Measurements from ENCODE around the gene GLIPR2. TPM values are rescaled to one million over a fixed set of nuclear protein-coding genes. Genes with fewer than 3 reads are reported as not detected.

Gene GLIPR2
- total and polyA plus RNA-seq, 2 experiments from 2014 or later: 5.1 to 5.7 TPM

- H4K20me1 ChIP-seq (replicated peaks; ENCODE audit: insufficient read depth): peaks cover 25% of the 10 kb centered on the region
- H3K79me2 ChIP-seq (replicated peaks; ENCODE audit: insufficient read depth): peaks cover 48% of the 10 kb centered on the region
- peak within 1 kb of the TSS; percentile 91 for H3K27ac Mint-ChIP-seq
- peaks cover 19% of the 10 kb centered on the region for H3K36me3 Mint-ChIP-seq (ENCODE audit: low read depth)
- H3F3A ChIP-seq (replicated peaks; ENCODE audit: low read depth): no peaks in the 10 kb centered on the region
- H3K4me2 ChIP-seq: peak within 1 kb of the TSS; percentile 100
- H3K4me1 Mint-ChIP-seq: peaks cover 31% of the 10 kb centered on the region
- H3K4me3 Mint-ChIP-seq: peak within 1 kb of the TSS; percentile 94
- H3K4me1 ChIP-seq (ENCODE audit: insufficient read depth): peaks cover 23% of the 10 kb centered on the region
- peak within 1 kb of the TSS; percentile 77 for H3K27ac ChIP-seq (ENCODE audit: low read depth)
- H3K27me3 ChIP-seq (ENCODE audit: insufficient read depth): no peaks in the 10 kb centered on the region
- no peaks in the 10 kb centered on the region; the same call in 2 of the 3 replicates for H3K9me3 Mint-ChIP-seq
- peak within 1 kb of the TSS; percentile 6; the same call in 1 of the 2 replicates for H2AFZ ChIP-seq
- peak within 1 kb of the TSS; percentile 98 for H3K4me3 ChIP-seq
- peak; percentile 96 for ATAC-seq
- TF ChIP-seq, protein P1, sequence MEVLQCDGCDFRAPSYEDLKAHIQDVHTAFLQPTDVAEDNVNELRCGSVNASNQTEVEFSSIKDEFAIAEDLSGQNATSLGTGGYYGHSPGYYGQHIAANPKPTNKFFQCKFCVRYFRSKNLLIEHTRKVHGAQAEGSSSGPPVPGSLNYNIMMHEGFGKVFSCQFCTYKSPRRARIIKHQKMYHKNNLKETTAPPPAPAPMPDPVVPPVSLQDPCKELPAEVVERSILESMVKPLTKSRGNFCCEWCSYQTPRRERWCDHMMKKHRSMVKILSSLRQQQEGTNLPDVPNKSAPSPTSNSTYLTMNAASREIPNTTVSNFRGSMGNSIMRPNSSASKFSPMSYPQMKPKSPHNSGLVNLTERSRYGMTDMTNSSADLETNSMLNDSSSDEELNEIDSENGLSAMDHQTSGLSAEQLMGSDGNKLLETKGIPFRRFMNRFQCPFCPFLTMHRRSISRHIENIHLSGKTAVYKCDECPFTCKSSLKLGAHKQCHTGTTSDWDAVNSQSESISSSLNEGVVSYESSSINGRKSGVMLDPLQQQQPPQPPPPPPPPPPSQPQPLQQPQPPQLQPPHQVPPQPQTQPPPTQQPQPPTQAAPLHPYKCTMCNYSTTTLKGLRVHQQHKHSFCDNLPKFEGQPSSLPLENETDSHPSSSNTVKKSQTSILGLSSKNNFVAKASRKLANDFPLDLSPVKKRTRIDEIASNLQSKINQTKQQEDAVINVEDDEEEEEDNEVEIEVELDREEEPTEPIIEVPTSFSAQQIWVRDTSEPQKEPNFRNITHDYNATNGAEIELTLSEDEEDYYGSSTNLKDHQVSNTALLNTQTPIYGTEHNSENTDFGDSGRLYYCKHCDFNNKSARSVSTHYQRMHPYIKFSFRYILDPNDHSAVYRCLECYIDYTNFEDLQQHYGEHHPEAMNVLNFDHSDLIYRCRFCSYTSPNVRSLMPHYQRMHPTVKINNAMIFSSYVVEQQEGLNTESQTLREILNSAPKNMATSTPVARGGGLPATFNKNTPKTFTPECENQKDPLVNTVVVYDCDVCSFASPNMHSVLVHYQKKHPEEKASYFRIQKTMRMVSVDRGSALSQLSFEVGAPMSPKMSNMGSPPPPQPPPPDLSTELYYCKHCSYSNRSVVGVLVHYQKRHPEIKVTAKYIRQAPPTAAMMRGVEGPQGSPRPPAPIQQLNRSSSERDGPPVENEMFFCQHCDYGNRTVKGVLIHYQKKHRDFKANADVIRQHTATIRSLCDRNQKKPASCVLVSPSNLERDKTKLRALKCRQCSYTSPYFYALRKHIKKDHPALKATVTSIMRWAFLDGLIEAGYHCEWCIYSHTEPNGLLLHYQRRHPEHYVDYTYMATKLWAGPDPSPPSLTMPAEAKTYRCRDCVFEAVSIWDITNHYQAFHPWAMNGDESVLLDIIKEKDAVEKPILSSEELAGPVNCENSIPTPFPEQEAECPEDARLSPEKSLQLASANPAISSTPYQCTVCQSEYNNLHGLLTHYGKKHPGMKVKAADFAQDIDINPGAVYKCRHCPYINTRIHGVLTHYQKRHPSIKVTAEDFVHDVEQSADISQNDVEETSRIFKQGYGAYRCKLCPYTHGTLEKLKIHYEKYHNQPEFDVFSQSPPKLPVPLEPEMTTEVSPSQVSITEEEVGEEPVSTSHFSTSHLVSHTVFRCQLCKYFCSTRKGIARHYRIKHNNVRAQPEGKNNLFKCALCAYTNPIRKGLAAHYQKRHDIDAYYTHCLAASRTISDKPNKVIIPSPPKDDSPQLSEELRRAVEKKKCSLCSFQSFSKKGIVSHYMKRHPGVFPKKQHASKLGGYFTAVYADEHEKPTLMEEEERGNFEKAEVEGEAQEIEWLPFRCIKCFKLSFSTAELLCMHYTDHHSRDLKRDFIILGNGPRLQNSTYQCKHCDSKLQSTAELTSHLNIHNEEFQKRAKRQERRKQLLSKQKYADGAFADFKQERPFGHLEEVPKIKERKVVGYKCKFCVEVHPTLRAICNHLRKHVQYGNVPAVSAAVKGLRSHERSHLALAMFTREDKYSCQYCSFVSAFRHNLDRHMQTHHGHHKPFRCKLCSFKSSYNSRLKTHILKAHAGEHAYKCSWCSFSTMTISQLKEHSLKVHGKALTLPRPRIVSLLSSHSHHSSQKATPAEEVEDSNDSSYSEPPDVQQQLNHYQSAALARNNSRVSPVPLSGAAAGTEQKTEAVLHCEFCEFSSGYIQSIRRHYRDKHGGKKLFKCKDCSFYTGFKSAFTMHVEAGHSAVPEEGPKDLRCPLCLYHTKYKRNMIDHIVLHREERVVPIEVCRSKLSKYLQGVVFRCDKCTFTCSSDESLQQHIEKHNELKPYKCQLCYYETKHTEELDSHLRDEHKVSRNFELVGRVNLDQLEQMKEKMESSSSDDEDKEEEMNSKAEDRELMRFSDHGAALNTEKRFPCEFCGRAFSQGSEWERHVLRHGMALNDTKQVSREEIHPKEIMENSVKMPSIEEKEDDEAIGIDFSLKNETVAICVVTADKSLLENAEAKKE (CRISPR knock-in tag; IDR thresholded peaks at IDR 0.05): no peak
- TF ChIP-seq CTCF (conservative IDR thresholded peaks at IDR 0.05; ENCODE audit: low read depth in 2 of 2): peak; percentile 29 to 59
- TF ChIP-seq JUNB (IDR thresholded peaks at IDR 0.05; ENCODE audit: unreplicated experiment): no peak
- TF ChIP-seq NANOG (IDR thresholded peaks at IDR 0.05; ENCODE audit: borderline replicate concordance): no peak
- TF ChIP-seq, protein P2, sequence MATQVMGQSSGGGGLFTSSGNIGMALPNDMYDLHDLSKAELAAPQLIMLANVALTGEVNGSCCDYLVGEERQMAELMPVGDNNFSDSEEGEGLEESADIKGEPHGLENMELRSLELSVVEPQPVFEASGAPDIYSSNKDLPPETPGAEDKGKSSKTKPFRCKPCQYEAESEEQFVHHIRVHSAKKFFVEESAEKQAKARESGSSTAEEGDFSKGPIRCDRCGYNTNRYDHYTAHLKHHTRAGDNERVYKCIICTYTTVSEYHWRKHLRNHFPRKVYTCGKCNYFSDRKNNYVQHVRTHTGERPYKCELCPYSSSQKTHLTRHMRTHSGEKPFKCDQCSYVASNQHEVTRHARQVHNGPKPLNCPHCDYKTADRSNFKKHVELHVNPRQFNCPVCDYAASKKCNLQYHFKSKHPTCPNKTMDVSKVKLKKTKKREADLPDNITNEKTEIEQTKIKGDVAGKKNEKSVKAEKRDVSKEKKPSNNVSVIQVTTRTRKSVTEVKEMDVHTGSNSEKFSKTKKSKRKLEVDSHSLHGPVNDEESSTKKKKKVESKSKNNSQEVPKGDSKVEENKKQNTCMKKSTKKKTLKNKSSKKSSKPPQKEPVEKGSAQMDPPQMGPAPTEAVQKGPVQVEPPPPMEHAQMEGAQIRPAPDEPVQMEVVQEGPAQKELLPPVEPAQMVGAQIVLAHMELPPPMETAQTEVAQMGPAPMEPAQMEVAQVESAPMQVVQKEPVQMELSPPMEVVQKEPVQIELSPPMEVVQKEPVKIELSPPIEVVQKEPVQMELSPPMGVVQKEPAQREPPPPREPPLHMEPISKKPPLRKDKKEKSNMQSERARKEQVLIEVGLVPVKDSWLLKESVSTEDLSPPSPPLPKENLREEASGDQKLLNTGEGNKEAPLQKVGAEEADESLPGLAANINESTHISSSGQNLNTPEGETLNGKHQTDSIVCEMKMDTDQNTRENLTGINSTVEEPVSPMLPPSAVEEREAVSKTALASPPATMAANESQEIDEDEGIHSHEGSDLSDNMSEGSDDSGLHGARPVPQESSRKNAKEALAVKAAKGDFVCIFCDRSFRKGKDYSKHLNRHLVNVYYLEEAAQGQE (IDR thresholded peaks at IDR 0.05; ENCODE audit: unreplicated experiment): no peak
- TF ChIP-seq STAT1 (IDR thresholded peaks at IDR 0.05; ENCODE audit: unreplicated experiment): no peak
- peak; percentile 99 for TF ChIP-seq POLR2AphosphoS5 (IDR thresholded peaks at IDR 0.05; ENCODE audit: low read depth)
- TF ChIP-seq ZNF331 (CRISPR knock-in tag; IDR thresholded peaks at IDR 0.05; ENCODE audit: low read depth): no peak
- TF ChIP-seq, protein P3, sequence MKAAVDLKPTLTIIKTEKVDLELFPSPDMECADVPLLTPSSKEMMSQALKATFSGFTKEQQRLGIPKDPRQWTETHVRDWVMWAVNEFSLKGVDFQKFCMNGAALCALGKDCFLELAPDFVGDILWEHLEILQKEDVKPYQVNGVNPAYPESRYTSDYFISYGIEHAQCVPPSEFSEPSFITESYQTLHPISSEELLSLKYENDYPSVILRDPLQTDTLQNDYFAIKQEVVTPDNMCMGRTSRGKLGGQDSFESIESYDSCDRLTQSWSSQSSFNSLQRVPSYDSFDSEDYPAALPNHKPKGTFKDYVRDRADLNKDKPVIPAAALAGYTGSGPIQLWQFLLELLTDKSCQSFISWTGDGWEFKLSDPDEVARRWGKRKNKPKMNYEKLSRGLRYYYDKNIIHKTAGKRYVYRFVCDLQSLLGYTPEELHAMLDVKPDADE (IDR thresholded peaks at IDR 0.05): peak; percentile 43; the same call in 1 of the 2 replicates
- TF ChIP-seq EZH2phosphoT487 (IDR thresholded peaks at IDR 0.05; ENCODE audit: unreplicated experiment): no peak
- no peak for TF ChIP-seq EZH2 (IDR thresholded peaks at IDR 0.05; ENCODE audit: low read depth, unreplicated experiment)
- TF ChIP-seq ZNF114 (CRISPR knock-in tag; IDR thresholded peaks at IDR 0.05): no peak
- peak; percentile 21; the same call in 1 of the 2 replicates for TF ChIP-seq CREB1 (CRISPR knock-in tag; IDR thresholded peaks at IDR 0.05; ENCODE audit: low read depth)
- no peaks in the 10 kb centered on the region for H3K36me3 ChIP-seq (ENCODE audit: insufficient read depth)
- peak; percentile 100 for DNase-seq (ENCODE audit: low spot score)
- H3K9me2 ChIP-seq (ENCODE audit: insufficient read depth): peaks cover 4% of the 10 kb centered on the region; the same call in 1 of the 2 replicates
- peaks cover 15% of the 10 kb centered on the region for H3K27me3 Mint-ChIP-seq (ENCODE audit: insufficient read depth, low read depth, poor library complexity)
Measured at GRCh38 chr9:36190388-36191289, 54.1 kb downstream of the GLIPR2 start, which contains the start of gene CLTA. CLTA (plus strand) TSS chr9:36190921; CDS start chr9:36191057, 136 bp downstream.

Measured in GM23338 (cell line).